Body of pancreas (tissue), 4 donors: ENCODE data around the gene SELENOO.

Source experiments
- CTCF ChIP-seq, 7 experiments: fragments of 450-650 bp in 4 of 7; fragments of 200-600 bp in 3 of 7; sonication (generic) in 3 of 7; IDR thresholded peaks; one replicate each; pipeline ENCODE4 v1.5.1; 2016 to 2019; ENCODE audit warnings: antibody characterized with exemption in 7 of 7
- POLR2A ChIP-seq, 3 donors: fragments of 450-650 bp; IDR thresholded peaks; one replicate each; pipeline ENCODE4 v1.6.1; 2016; ENCODE audit warnings: antibody characterized with exemption in 3 of 3, mild to moderate bottlenecking in 2 of 3

GRCh38 chr22:50184004-50184901, 16.6 kb upstream of the SELENOO start:
- TF ChIP-seq CTCF (IDR thresholded peaks at IDR 0.05), result no peak
- TF ChIP-seq POLR2A (IDR thresholded peaks at IDR 0.05), result peak in 2 of 3 donors; percentile 13 to 14
